ENCODE results near the gene BCAS3.

BCAS3 gene

DNA sequence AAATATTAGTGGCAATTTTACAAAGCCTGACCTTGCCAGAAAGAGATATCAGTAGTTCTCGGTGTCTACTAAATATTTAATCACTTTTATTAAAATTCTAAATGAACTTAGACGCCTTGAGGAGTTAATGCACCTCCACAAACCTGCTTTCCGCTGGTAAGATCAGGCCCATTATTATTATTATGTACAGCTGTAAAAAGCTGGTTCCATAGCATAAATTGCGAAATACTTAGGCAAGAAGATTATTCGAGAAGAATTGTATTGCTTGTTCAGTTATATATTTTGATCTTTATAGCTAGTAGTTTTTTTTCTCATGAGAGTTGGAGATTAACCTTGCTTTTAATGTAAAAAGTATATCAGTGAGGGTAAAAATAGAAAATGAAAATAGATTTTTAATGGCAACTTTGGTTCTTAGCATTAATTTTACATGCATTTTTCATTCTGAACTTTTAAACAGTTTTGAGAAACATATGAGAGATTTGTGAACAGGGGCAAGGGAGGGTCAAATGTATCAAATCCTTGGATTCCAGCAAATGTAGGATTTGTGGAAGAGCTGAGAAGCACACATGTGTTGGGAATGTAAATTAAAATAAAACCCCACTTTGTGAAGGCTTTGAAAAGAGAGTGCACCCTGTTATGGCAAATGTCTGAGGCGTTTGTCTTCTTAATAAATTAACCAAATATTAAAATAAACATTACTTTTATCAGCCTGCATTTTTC, 471.6 kb downstream of the BCAS3 start:
- Histone ChIP-seq H3K36me3 (ENCODE audit: control insufficient read depth in 1 of 2, insufficient read depth in 2 of 2, low read depth in 1 of 2, low read length in 2 of 2) (no peaks in the 10 kb centered on the region), H3K4me1 (ENCODE audit: control insufficient read depth, insufficient read depth, low read depth, low read length) (peaks cover 2% of the 10 kb centered on the region), H2BK12ac (ENCODE audit: low read length in 2 of 2) (no peak overlapping the region), H3K4me3 (ENCODE audit: insufficient read depth in 1 of 2, low read depth in 1 of 2, low read length in 2 of 2) (no peak overlapping the region), H3K9me3 (ENCODE audit: control insufficient read depth, low read length) (no peaks in the 10 kb centered on the region), H4K91ac (ENCODE audit: low read length) (no peak overlapping the region), H3K79me1 (replicated peaks; ENCODE audit: low read length, poor library complexity, severe bottlenecking) (no peaks in the 10 kb centered on the region), H3K27ac (ENCODE audit: low read length, poor library complexity, severe bottlenecking) (no peak overlapping the region), H3K14ac (ENCODE audit: low read length in 2 of 2) (no peak overlapping the region), H3K27me3 (ENCODE audit: control insufficient read depth in 1 of 2, insufficient read depth in 1 of 2, low read length in 2 of 2) (no peaks in the 10 kb centered on the region), H2BK120ac (ENCODE audit: low read depth, low read length) (no peak overlapping the region), H3K18ac (ENCODE audit: low read depth in 1 of 2, low read length in 2 of 2) (no peak overlapping the region), H3K4ac (ENCODE audit: low read depth in 1 of 2, low read length in 2 of 2) (no peak overlapping the region), H2AFZ (ENCODE audit: low read depth, low read length) (no peak overlapping the region), H3K23ac (ENCODE audit: low read length in 2 of 2) (no peak overlapping the region), H2AK5ac (ENCODE audit: low read length, severe bottlenecking) (no peak overlapping the region), H3K9ac (ENCODE audit: low read length) (no peak overlapping the region), H3K4me2 (ENCODE audit: low read length, poor library complexity, severe bottlenecking) (no peak overlapping the region), H4K8ac (ENCODE audit: low read length) (no peak overlapping the region), H2BK15ac (ENCODE audit: low read depth, poor library complexity, severe bottlenecking) (no peak overlapping the region), H2BK5ac (ENCODE audit: low read depth, low read length, poor library complexity, severe bottlenecking) (no peak overlapping the region)
- 96% methylated on average over 5 of the region's 6 CpGs for WGBS
- DNase-seq: no peak

DNA sequence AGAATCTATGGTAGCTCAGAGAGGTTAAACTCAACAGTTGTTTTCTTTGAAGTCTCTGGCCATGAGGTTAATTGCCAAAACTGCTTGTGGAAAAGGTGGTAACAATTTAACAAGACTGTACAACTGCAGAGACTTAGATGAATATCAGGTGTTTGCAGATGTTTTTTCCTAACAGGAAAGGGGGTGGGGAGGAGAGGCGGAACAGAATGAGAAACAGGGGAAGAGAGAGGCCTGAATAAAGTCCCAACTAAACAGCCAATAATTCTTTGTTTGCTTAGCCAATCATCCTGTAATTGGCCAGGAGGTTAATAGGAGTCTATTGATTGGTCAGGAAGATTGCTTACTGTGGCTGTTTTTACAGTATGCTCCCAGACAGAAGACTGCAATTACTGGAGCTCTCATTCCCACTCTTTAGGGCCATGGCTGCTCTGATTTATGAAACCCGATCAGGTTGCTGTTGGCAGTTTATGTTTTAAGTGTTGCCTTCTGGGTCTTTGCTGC, 472.3 kb downstream of the BCAS3 start:
- Histone ChIP-seq H3K9ac (ENCODE audit: low read length) (no peak overlapping the region), H3K27me3 (ENCODE audit: control insufficient read depth in 1 of 2, insufficient read depth in 1 of 2, low read length in 2 of 2) (no peaks in the 10 kb centered on the region), H2BK120ac (ENCODE audit: low read depth, low read length) (no peak overlapping the region), H2BK15ac (ENCODE audit: low read depth, poor library complexity, severe bottlenecking) (no peak overlapping the region), H3K4me2 (ENCODE audit: low read length, poor library complexity, severe bottlenecking) (no peak overlapping the region), H3K79me1 (replicated peaks; ENCODE audit: low read length, poor library complexity, severe bottlenecking) (no peaks in the 10 kb centered on the region), H3K36me3 (ENCODE audit: control insufficient read depth in 1 of 2, insufficient read depth in 2 of 2, low read depth in 1 of 2, low read length in 2 of 2) (no peaks in the 10 kb centered on the region), H3K23ac (ENCODE audit: low read length in 2 of 2) (no peak overlapping the region), H3K4me3 (ENCODE audit: insufficient read depth in 1 of 2, low read depth in 1 of 2, low read length in 2 of 2) (no peak overlapping the region), H4K8ac (ENCODE audit: low read length) (no peak overlapping the region), H3K9me3 (ENCODE audit: control insufficient read depth, low read length) (no peaks in the 10 kb centered on the region), H2AK5ac (ENCODE audit: low read length, severe bottlenecking) (no peak overlapping the region), H4K91ac (ENCODE audit: low read length) (no peak overlapping the region), H2BK5ac (ENCODE audit: low read depth, low read length, poor library complexity, severe bottlenecking) (no peak overlapping the region), H3K4me1 (ENCODE audit: control insufficient read depth, insufficient read depth, low read depth, low read length) (peaks cover 2% of the 10 kb centered on the region), H2BK12ac (ENCODE audit: low read length in 2 of 2) (peak overlapping the region; percentile 21 to 72), H3K14ac (ENCODE audit: low read length in 2 of 2) (no peak overlapping the region), H2AFZ (ENCODE audit: low read depth, low read length) (no peak overlapping the region), H3K18ac (ENCODE audit: low read depth in 1 of 2, low read length in 2 of 2) (peak overlapping the region in 1 of 2 experiments; percentile 1), H3K27ac (ENCODE audit: low read length, poor library complexity, severe bottlenecking) (no peak overlapping the region), H3K4ac (ENCODE audit: low read depth in 1 of 2, low read length in 2 of 2) (peak overlapping the region in 1 of 2 experiments; percentile 41)
- WGBS: 68% methylated on average over 2 of the region's 2 CpGs
- DNase-seq: no peak

DNA sequence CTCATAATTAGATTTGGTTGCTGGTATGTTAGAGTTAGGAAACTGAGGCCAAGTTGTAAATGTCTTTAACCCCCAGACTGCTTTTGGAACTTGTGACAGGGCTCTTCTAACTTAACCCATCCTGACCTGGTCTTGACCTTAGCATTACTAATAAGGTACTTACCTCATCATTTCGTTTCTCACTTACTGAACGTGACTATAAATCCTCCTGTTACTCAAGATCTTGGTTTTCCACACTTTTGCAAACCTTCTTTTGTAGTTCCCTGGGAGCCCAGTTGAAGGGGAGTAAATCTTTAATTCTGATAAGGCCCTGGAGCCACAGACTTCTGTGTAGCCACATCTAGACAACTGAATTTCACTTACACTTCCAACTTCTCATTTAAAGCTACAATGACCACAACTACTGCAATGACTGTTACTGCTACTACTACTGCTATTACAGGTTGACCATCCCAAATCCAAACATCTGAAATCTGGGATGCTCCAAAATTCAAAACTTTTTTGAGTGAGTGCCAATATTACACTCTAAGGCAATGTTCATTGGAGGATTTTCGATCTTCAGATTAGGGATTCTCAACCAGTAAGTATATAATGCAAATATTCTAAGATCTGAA, 473.1 kb downstream of the BCAS3 start:
- Histone ChIP-seq H3K18ac (ENCODE audit: low read depth in 1 of 2, low read length in 2 of 2) (no peak overlapping the region), H3K79me1 (replicated peaks; ENCODE audit: low read length, poor library complexity, severe bottlenecking) (no peaks in the 10 kb centered on the region), H3K4me1 (ENCODE audit: control insufficient read depth, insufficient read depth, low read depth, low read length) (no peaks in the 10 kb centered on the region), H3K23ac (ENCODE audit: low read length in 2 of 2) (no peak overlapping the region), H3K27ac (ENCODE audit: low read length, poor library complexity, severe bottlenecking) (no peak overlapping the region), H3K9me3 (ENCODE audit: control insufficient read depth, low read length) (no peaks in the 10 kb centered on the region), H2AK5ac (ENCODE audit: low read length, severe bottlenecking) (no peak overlapping the region), H2BK12ac (ENCODE audit: low read length in 2 of 2) (no peak overlapping the region), H3K4me3 (ENCODE audit: insufficient read depth in 1 of 2, low read depth in 1 of 2, low read length in 2 of 2) (no peak overlapping the region), H2BK5ac (ENCODE audit: low read depth, low read length, poor library complexity, severe bottlenecking) (no peak overlapping the region), H3K4ac (ENCODE audit: low read depth in 1 of 2, low read length in 2 of 2) (no peak overlapping the region), H4K8ac (ENCODE audit: low read length) (no peak overlapping the region), H2BK120ac (ENCODE audit: low read depth, low read length) (no peak overlapping the region), H4K91ac (ENCODE audit: low read length) (no peak overlapping the region), H3K14ac (ENCODE audit: low read length in 2 of 2) (no peak overlapping the region), H3K4me2 (ENCODE audit: low read length, poor library complexity, severe bottlenecking) (no peak overlapping the region), H2BK15ac (ENCODE audit: low read depth, poor library complexity, severe bottlenecking) (no peak overlapping the region), H2AFZ (ENCODE audit: low read depth, low read length) (no peak overlapping the region), H3K9ac (ENCODE audit: low read length) (no peak overlapping the region), H3K36me3 (ENCODE audit: control insufficient read depth in 1 of 2, insufficient read depth in 2 of 2, low read depth in 1 of 2, low read length in 2 of 2) (no peaks in the 10 kb centered on the region), H3K27me3 (ENCODE audit: control insufficient read depth in 1 of 2, insufficient read depth in 1 of 2, low read length in 2 of 2) (no peaks in the 10 kb centered on the region)
- 27% methylated on average over 2 of the region's 3 CpGs for WGBS
- DNase-seq: peak; percentile 62

DNA sequence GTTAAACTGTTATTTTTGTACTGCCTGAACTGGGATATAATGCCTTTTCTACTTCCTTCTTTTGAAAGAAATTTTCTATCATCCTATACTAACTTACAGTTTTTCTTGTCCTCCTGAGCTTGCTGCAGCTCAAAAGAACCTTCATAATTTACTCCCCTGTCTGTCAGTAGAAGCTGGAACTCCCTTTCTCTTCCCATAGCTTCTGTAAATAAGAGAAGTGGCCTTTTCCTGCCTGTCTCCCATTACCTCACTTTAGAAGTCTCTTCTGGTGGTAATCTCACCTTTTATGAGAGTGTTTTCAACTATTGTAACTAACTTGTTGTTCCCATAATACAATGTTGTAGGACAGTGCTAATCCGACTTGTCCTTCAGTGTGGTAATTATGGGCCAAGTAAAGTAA, 475.2 kb downstream of the BCAS3 start:
- no peaks in the 10 kb centered on the region for H3K36me3 ChIP-seq (ENCODE audit: control insufficient read depth in 1 of 2, insufficient read depth in 2 of 2, low read depth in 1 of 2, low read length in 2 of 2)
- H3K4ac ChIP-seq (ENCODE audit: low read depth in 1 of 2, low read length in 2 of 2): no peak overlapping the region
- no peak overlapping the region for H2BK12ac ChIP-seq (ENCODE audit: low read length in 2 of 2)
- H3K4me2 ChIP-seq (ENCODE audit: low read length, poor library complexity, severe bottlenecking): no peak overlapping the region
- H3K14ac ChIP-seq (ENCODE audit: low read length in 2 of 2): no peak overlapping the region
- H3K4me1 ChIP-seq (ENCODE audit: control insufficient read depth, insufficient read depth, low read depth, low read length): no peaks in the 10 kb centered on the region
- H4K8ac ChIP-seq (ENCODE audit: low read length): no peak overlapping the region
- H3K9ac ChIP-seq (ENCODE audit: low read length): no peak overlapping the region
- no peaks in the 10 kb centered on the region for H3K79me1 ChIP-seq (replicated peaks; ENCODE audit: low read length, poor library complexity, severe bottlenecking)
- no peak overlapping the region for H2BK5ac ChIP-seq (ENCODE audit: low read depth, low read length, poor library complexity, severe bottlenecking)
- DNase-seq: peak; percentile 37
- no peaks in the 10 kb centered on the region for H3K9me3 ChIP-seq (ENCODE audit: control insufficient read depth, low read length)
- no peak overlapping the region for H4K91ac ChIP-seq (ENCODE audit: low read length)
- no peak overlapping the region for H3K4me3 ChIP-seq (ENCODE audit: insufficient read depth in 1 of 2, low read depth in 1 of 2, low read length in 2 of 2)
- no peak overlapping the region for H2BK15ac ChIP-seq (ENCODE audit: low read depth, poor library complexity, severe bottlenecking)
- H3K27ac ChIP-seq (ENCODE audit: low read length, poor library complexity, severe bottlenecking): no peak overlapping the region
- no peak overlapping the region for H2BK120ac ChIP-seq (ENCODE audit: low read depth, low read length)
- H3K18ac ChIP-seq (ENCODE audit: low read depth in 1 of 2, low read length in 2 of 2): peak overlapping the region in 1 of 2 experiments; percentile 40
- no peak overlapping the region for H2AK5ac ChIP-seq (ENCODE audit: low read length, severe bottlenecking)
- WGBS: 17% methylated on average over 1 of the region's 1 CpG
- H2AFZ ChIP-seq (ENCODE audit: low read depth, low read length): no peak overlapping the region
- H3K27me3 ChIP-seq (ENCODE audit: control insufficient read depth in 1 of 2, insufficient read depth in 1 of 2, low read length in 2 of 2): no peaks in the 10 kb centered on the region
- H3K23ac ChIP-seq (ENCODE audit: low read length in 2 of 2): no peak overlapping the region

Measured in mesenchymal stem cell (in vitro differentiated cells and primary cell).